ENCODE data around the gene RBMS1. TPM values are rescaled to one million over a fixed set of nuclear protein-coding genes. Genes with fewer than 3 reads are reported as not detected.

The RBMS1 gene
- total and polyA plus RNA-seq, 2 of the 13 experiments (the other 11 are each of a cell fraction or from before 2014, with no cell fraction given) = 55.5 to 110 TPM

DNA sequence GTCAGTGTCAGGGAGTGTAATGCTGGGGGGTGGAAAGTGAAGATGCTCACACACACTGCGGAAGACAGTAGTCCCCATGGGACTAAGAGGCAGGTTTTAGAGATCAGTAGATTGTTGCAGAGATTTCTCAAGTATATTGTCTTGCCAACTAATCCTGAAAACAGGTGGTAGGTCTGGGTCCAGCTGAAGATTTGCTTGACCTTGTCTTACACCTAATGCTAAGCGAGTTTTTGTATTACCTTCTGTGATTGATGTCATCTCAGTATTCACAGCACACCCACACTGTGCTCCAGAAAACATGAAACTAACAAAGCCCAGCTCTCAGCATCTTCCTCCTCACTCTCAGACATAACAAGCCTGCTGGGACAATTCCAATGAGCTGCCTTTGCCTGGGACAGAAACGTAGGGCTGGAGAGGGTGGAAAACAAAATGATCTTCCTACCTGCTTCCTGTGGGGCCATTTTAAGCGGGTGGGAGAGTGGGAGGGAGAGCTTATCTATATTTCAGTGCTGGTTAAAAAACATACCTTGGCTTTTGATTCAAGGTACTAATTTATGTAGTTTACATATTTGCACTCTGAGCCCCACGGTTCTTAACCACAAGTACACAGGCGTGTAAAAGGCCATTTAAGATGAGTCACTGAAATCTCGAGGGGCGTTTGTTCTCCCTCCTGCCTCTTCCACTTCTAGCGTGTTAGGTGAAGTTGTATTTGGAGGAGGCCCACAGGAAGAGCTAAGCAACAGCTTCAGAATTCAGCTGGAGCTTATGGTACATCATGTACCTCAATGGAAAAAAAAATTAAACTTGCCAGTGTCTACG is 23.1 kb upstream of the RBMS1 start:
- H3K79me2 ChIP-seq (ENCODE audit: insufficient read depth, low read length) = no peaks in the 10 kb centered on the region
- H3K27me3 ChIP-seq (ENCODE audit: control insufficient read depth in 1 of 2, insufficient read depth in 2 of 2, low read length in 2 of 2) = peaks cover 0 to 15% of the 10 kb centered on the region in 2 experiments; a peak in 2 of 5 replicates
- in situ Hi-C loops (cut with HindIII; ENCODE audit: extremely low pct_ligation_motif_present, low pct_unique_long_range_greater_than_20kb) (no loop called here), intact Hi-C loops (cut with micrococcal nuclease; ENCODE audit: unreplicated experiment) (no loop called here)
- H3K4me1 ChIP-seq (ENCODE audit: insufficient read depth, low read length) = no peaks in the 10 kb centered on the region
- FAIRE-seq (no peak), ATAC-seq (no peak), DNase-seq (ENCODE audit: low spot score) (no peak)
- POLR2A ChIA-PET = no interaction called here
- WGBS (ENCODE audit: low lambda C conversion rate) = 16% methylated on average over 10 of the region's 10 CpGs
- H3K36me3 ChIP-seq (replicated peaks in 1 of 2; ENCODE audit: control insufficient read depth in 1 of 2, insufficient read depth in 2 of 2, low read length in 2 of 2) = no peaks in the 10 kb centered on the region
- TF ChIP-seq CENPX (CRISPR knock-in tag; IDR thresholded peaks at IDR 0.05) = no peak
- TF ChIP-seq NFYC (CRISPR knock-in tag; IDR thresholded peaks at IDR 0.05) = no peak
- TF ChIP-seq KLF15 (CRISPR knock-in tag; IDR thresholded peaks at IDR 0.05; ENCODE audit: borderline replicate concordance) = no peak
- no peak for TF ChIP-seq POLR2G (IDR thresholded peaks at IDR 0.05; ENCODE audit: low read depth, low read length)
- TF ChIP-seq ZBTB1 (CRISPR knock-in tag; IDR thresholded peaks at IDR 0.05; ENCODE audit: borderline replicate concordance) = no peak
- TF ChIP-seq, protein P1, sequence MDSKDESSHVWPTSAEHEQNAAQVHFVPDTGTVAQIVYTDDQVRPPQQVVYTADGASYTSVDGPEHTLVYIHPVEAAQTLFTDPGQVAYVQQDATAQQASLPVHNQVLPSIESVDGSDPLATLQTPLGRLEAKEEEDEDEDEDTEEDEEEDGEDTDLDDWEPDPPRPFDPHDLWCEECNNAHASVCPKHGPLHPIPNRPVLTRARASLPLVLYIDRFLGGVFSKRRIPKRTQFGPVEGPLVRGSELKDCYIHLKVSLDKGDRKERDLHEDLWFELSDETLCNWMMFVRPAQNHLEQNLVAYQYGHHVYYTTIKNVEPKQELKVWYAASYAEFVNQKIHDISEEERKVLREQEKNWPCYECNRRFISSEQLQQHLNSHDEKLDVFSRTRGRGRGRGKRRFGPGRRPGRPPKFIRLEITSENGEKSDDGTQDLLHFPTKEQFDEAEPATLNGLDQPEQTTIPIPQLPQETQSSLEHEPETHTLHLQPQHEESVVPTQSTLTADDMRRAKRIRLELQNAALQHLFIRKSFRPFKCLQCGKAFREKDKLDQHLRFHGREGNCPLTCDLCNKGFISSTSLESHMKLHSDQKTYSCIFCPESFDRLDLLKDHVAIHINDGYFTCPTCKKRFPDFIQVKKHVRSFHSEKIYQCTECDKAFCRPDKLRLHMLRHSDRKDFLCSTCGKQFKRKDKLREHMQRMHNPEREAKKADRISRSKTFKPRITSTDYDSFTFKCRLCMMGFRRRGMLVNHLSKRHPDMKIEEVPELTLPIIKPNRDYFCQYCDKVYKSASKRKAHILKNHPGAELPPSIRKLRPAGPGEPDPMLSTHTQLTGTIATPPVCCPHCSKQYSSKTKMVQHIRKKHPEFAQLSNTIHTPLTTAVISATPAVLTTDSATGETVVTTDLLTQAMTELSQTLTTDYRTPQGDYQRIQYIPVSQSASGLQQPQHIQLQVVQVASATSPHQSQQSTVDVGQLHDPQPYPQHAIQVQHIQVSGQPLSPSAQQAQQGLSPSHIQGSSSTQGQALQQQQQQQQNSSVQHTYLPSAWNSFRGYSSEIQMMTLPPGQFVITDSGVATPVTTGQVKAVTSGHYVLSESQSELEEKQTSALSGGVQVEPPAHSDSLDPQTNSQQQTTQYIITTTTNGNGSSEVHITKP (CRISPR knock-in tag; IDR thresholded peaks at IDR 0.05; ENCODE audit: low read depth) = no peak
- TF ChIP-seq SMYD3 (CRISPR knock-in tag; IDR thresholded peaks at IDR 0.05) = no peak
- no peak for TF ChIP-seq ZKSCAN1 (IDR thresholded peaks at IDR 0.05; ENCODE audit: low read length)
- TF ChIP-seq, protein P2, sequence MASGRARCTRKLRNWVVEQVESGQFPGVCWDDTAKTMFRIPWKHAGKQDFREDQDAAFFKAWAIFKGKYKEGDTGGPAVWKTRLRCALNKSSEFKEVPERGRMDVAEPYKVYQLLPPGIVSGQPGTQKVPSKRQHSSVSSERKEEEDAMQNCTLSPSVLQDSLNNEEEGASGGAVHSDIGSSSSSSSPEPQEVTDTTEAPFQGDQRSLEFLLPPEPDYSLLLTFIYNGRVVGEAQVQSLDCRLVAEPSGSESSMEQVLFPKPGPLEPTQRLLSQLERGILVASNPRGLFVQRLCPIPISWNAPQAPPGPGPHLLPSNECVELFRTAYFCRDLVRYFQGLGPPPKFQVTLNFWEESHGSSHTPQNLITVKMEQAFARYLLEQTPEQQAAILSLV (CRISPR knock-in tag; IDR thresholded peaks at IDR 0.05; ENCODE audit: borderline replicate concordance) = no peak
- TF ChIP-seq, protein P3, sequence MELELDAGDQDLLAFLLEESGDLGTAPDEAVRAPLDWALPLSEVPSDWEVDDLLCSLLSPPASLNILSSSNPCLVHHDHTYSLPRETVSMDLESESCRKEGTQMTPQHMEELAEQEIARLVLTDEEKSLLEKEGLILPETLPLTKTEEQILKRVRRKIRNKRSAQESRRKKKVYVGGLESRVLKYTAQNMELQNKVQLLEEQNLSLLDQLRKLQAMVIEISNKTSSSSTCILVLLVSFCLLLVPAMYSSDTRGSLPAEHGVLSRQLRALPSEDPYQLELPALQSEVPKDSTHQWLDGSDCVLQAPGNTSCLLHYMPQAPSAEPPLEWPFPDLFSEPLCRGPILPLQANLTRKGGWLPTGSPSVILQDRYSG (CRISPR knock-in tag; IDR thresholded peaks at IDR 0.05) = no peak
- TF ChIP-seq HINFP (CRISPR knock-in tag; IDR thresholded peaks at IDR 0.05; ENCODE audit: low read depth) = no peak
- TF ChIP-seq EHMT2 (IDR thresholded peaks at IDR 0.05; ENCODE audit: borderline replicate concordance, low read depth, low read length) = no peak
- TF ChIP-seq AHR (CRISPR knock-in tag; IDR thresholded peaks at IDR 0.05) = no peak
- no peak for TF ChIP-seq SP2 (CRISPR knock-in tag; IDR thresholded peaks at IDR 0.05)
- TF ChIP-seq ZNF619 (CRISPR knock-in tag; IDR thresholded peaks at IDR 0.05) = no peak
- TF ChIP-seq REL (CRISPR knock-in tag; conservative IDR thresholded peaks at IDR 0.05) = no peak
- no peak for TF ChIP-seq ZMYM4 (CRISPR knock-in tag; IDR thresholded peaks at IDR 0.05)
- CTCF ChIA-PET (ENCODE audit: low intra/inter-chr PET ratio, low total read pairs) = no interaction called here
- BruUV-seq (replicated peaks) = no TSS peak
- H3K27ac ChIP-seq (ENCODE audit: extremely low read length, insufficient read depth, low read length) = no peak overlapping the region
- H3K9ac ChIP-seq (ENCODE audit: insufficient read depth, low read depth, low read length) = no peak overlapping the region
- H3K9me3 ChIP-seq (ENCODE audit: low read length) = no peaks in the 10 kb centered on the region
- no peak overlapping the region for H3K4me3 ChIP-seq (replicated peaks in 1 of 3; ENCODE audit: insufficient read depth in 1 of 3, low read depth in 2 of 3, low read length in 3 of 3)
- no peak overlapping the region for H2AFZ ChIP-seq (ENCODE audit: low read length)
- H4K20me1 ChIP-seq (ENCODE audit: insufficient read depth, low read length) = no peaks in the 10 kb centered on the region
- no peak overlapping the region for H3K4me2 ChIP-seq (ENCODE audit: low read depth, low read length)

All from HepG2 (cell line).